Vagina (tissue), 2 donors: ENCODE data around the gene LHFPL3. TPM values are rescaled to one million over a fixed set of nuclear protein-coding genes. Genes with fewer than 3 reads are reported as not detected.
A peak's percentile ranks its signal among the peaks of the same experiment; 100 is the strongest.

Experiments
- DNase-seq, 2 donors: peaks; one replicate each; pipeline ENCODE4 v3.0.0-alpha.2; 2017; ENCODE audit errors: extremely low spot score in 2 of 2
- H3K27ac ChIP-seq: fragments of 200-600 bp; sonication (generic); one replicate; pipeline ENCODE4 v1.5.1; 2019
- H3K27me3 ChIP-seq: fragments of 200-600 bp; sonication (generic); one replicate; pipeline ENCODE4 v1.5.1; 2019
- H3K36me3 ChIP-seq, 2 donors: fragments of 200-600 bp; sonication (generic); one replicate each; pipeline ENCODE4 v1.5.1; 2017 to 2019
- H3K4me1 ChIP-seq: fragments of 200-600 bp; sonication (generic); one replicate; pipeline ENCODE4 v1.5.1; 2019
- H3K4me3 ChIP-seq, 2 donors: fragments of 200-600 bp; sonication (generic); 1 replicate in 1 of 2; 2 replicates in 1 of 2; pipeline ENCODE4 v1.5.1; 2016 to 2019
- H3K9me3 ChIP-seq: fragments of 200-600 bp; sonication (generic); one replicate; pipeline ENCODE4 v1.5.1; 2019
- POLR2A ChIP-seq, 2 donors: fragments of 450-650 bp; IDR thresholded peaks; one replicate each; pipeline ENCODE4 v1.6.1; 2017; ENCODE audit warnings: antibody characterized with exemption in 2 of 2, mild to moderate bottlenecking in 2 of 2, moderate library complexity in 2 of 2
- POLR2AphosphoS5 ChIP-seq, 2 donors: sonication (generic); formaldehyde crosslinking; IDR thresholded peaks; one replicate each; pipeline ENCODE4 v1.9.0; 2017; ENCODE audit warnings: antibody characterized with exemption in 2 of 2, mild to moderate bottlenecking in 2 of 2, low read depth in 1 of 2; ENCODE audit not compliant: insufficient read depth in 1 of 2
- intact Hi-C: fragments of 100-400 bp; cut with DNase I; formaldehyde crosslinking; loops from one replicate; pipeline ENCODE4 v1.15.1; 2023
- total RNA-seq: library from RNA; depleted of rRNA; stranded (reverse); fragments of >200 nt; gene quantifications from one replicate; pipeline ENCODE4 v1.2.3, GENCODE V29; 2016
- TF ChIP-seq, protein P1 (sequence below), 3 experiments: fragments of 450-650 bp in 2 of 3; fragments of 200-600 bp in 1 of 3; sonication (generic) in 1 of 3; IDR thresholded peaks; one replicate each; pipeline ENCODE4 v1.5.1; 2017 to 2019; ENCODE audit warnings: antibody characterized with exemption in 3 of 3, mild to moderate bottlenecking in 2 of 3, moderate library complexity in 2 of 3

LHFPL3 gene
- total RNA-seq, 1 donor from 2014 or later, result not detected

DNA sequence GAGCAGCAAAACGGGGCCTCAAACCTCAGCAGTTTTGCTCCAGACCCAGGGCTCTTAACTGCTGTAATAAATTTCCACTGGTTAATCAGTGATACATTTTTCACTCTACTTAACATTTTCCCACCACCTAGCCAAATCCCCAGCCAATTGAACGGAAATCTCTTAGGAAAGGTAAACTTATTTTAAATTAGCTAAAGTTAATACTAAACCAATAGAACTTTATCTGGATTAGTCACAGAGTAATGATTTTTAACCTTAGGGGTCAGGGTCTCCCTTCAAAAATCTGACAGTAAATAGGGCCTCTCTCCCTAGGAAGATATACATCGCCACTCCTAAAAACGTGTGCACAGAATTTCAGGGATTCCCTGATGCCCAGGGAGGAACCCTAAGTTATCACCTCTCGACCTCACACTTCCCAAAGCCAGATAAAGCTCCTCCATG is 598.2 kb downstream of the LHFPL3 start:
- DNase-seq, result no peak
- Histone ChIP-seq H3K27ac (no peak overlapping the region), H3K27me3 (no peaks in the 10 kb centered on the region), H3K36me3 (no peaks in the 10 kb centered on the region), H3K4me3 (no peak overlapping the region), H3K9me3 (no peaks in the 10 kb centered on the region), H3K4me1 (peaks cover 31% of the 10 kb centered on the region)
- TF ChIP-seq POLR2AphosphoS5 (IDR thresholded peaks at IDR 0.05; ENCODE audit: insufficient read depth in 1 of 2, low read depth in 1 of 2) (no peak), POLR2A (IDR thresholded peaks at IDR 0.05) (no peak)
- TF ChIP-seq, protein P1, sequence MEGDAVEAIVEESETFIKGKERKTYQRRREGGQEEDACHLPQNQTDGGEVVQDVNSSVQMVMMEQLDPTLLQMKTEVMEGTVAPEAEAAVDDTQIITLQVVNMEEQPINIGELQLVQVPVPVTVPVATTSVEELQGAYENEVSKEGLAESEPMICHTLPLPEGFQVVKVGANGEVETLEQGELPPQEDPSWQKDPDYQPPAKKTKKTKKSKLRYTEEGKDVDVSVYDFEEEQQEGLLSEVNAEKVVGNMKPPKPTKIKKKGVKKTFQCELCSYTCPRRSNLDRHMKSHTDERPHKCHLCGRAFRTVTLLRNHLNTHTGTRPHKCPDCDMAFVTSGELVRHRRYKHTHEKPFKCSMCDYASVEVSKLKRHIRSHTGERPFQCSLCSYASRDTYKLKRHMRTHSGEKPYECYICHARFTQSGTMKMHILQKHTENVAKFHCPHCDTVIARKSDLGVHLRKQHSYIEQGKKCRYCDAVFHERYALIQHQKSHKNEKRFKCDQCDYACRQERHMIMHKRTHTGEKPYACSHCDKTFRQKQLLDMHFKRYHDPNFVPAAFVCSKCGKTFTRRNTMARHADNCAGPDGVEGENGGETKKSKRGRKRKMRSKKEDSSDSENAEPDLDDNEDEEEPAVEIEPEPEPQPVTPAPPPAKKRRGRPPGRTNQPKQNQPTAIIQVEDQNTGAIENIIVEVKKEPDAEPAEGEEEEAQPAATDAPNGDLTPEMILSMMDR (IDR thresholded peaks at IDR 0.05), result no peak
- intact Hi-C loops, result no loop called here

DNA sequence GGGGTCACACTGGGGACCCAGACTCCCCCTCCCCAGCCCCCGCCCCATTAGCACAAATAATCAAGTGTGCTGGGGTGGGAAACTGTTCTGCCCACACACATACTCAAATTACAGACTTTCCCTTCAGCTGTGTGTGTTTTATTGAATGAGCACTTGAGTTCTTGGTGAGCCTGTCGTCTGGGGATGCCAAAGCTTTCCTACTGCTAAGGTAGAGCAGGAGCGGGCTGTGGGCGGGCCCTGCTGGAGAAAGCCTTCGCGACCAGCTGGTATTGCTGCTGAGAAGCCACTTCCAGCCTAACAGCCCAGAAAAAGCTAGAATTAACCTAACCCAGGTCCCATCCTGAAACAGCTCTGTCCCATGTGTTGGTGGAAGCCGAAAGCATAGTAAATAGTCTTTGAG is 598.7 kb downstream of the LHFPL3 start:
- no peaks in the 10 kb centered on the region for H3K36me3 ChIP-seq
- H3K4me1 ChIP-seq, result peaks cover 32% of the 10 kb centered on the region
- H3K27ac ChIP-seq, result no peak overlapping the region
- no peaks in the 10 kb centered on the region for H3K9me3 ChIP-seq
- TF ChIP-seq POLR2AphosphoS5 (IDR thresholded peaks at IDR 0.05; ENCODE audit: insufficient read depth in 1 of 2, low read depth in 1 of 2), result no peak
- TF ChIP-seq POLR2A (IDR thresholded peaks at IDR 0.05), result no peak
- TF ChIP-seq, protein P1 (IDR thresholded peaks at IDR 0.05), result no peak
- no peak for DNase-seq
- no peaks in the 10 kb centered on the region for H3K27me3 ChIP-seq
- no peak overlapping the region for H3K4me3 ChIP-seq
- intact Hi-C loops, result no loop called here

DNA sequence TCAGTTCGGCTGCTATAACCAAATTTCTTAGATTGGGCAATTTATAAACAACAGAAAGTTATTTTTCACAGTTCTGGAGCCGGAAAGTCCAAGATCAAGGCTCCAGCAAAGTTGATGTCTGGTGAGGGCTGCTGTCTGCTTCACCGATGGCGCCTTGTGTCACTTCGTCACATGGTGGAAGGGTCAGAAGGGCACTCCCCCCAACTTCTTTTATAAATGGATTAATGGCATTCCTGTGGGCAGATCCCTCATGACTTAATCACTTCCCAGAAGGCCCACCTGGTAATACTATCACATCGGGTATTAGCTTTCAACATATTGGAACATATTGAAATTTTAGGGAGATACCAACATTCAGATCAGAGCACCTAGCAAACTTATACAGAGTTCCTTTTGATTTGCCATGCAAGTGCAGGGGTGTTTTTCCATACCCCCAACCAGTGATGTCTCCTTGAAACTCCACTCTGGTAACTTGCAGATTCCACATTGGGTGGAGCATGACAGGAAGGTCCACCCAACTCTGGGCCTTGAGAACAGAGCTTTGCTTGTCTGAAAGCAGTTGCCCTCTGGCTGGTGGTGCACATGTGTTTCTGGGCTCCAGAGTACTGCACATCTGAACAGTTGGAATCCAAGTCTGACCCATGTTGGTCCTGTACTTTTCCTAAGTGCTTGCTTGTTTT is 600.5 kb downstream of the LHFPL3 start:
- intact Hi-C loops, result no loop called here
- no peak for TF ChIP-seq POLR2A (IDR thresholded peaks at IDR 0.05)
- TF ChIP-seq POLR2AphosphoS5 (IDR thresholded peaks at IDR 0.05; ENCODE audit: insufficient read depth in 1 of 2, low read depth in 1 of 2), result no peak
- TF ChIP-seq, protein P1 (IDR thresholded peaks at IDR 0.05), result no peak
- no peak for DNase-seq
- no peak overlapping the region for H3K27ac ChIP-seq
- H3K4me3 ChIP-seq, result no peak overlapping the region
- H3K9me3 ChIP-seq, result no peaks in the 10 kb centered on the region
- H3K4me1 ChIP-seq, result peaks cover 19% of the 10 kb centered on the region
- H3K36me3 ChIP-seq, result no peaks in the 10 kb centered on the region
- H3K27me3 ChIP-seq, result no peaks in the 10 kb centered on the region

DNA sequence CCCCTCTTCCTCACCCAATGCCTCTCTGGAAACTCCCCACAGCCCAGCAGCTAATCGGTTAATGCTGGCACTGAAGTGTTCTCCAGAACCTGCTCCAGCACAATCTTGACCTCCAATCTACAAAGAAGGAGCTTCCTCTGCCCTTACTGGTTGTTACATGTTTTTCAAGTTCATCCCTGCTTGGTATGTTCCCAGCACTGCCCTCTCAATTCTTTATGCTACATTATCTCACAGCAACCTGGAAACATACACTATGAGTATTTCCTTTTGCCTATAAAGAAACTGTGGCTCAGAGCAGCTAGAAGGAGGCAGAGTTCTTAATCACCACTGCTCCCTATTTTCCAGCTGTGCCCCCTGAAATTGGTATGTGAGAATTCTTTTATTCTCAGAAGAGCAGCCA is 601.5 kb downstream of the LHFPL3 start:
- Histone ChIP-seq H3K27ac (peak overlapping the region; percentile 27), H3K4me3 (no peak overlapping the region), H3K9me3 (no peaks in the 10 kb centered on the region), H3K36me3 (no peaks in the 10 kb centered on the region), H3K27me3 (no peaks in the 10 kb centered on the region), H3K4me1 (peaks cover 19% of the 10 kb centered on the region)
- no peak for DNase-seq
- peak in 1 of 2 donors; percentile 11 for TF ChIP-seq POLR2AphosphoS5 (IDR thresholded peaks at IDR 0.05; ENCODE audit: insufficient read depth in 1 of 2, low read depth in 1 of 2)
- TF ChIP-seq, protein P1 (IDR thresholded peaks at IDR 0.05), result no peak
- TF ChIP-seq POLR2A (IDR thresholded peaks at IDR 0.05), result no peak
- intact Hi-C loops, result no loop called here

DNA sequence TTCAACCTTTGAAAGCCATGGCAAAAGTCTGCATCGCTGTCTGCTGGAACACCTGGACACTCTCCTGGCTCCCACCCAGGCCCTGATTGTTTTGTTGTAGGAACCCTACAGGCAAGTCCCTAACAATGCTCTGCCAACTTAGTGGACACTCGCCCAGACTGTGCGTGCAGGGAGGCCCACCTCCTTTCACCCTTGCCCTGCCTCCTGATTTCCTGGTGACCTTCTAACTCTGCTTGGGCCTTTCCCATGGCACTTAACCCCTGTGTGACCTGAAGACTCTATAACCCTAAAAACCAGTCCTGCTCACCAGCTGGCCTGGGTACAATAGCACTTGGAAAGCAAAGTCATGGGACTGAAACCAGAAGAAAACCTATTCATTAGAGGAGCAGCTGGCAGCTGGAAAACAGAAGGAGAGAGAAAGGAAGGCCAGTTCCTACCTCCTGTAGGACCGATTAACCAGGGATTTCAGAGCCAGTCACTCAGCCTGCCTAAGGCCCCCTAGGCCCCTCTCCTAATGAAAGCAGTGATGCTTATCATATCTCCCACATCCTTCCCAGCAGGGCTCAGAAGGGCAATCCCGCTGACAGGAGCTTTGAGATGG is 602.9 kb downstream of the LHFPL3 start:
- H3K9me3 ChIP-seq, result no peaks in the 10 kb centered on the region
- no peak overlapping the region for H3K4me3 ChIP-seq
- no peaks in the 10 kb centered on the region for H3K27me3 ChIP-seq
- TF ChIP-seq POLR2A (IDR thresholded peaks at IDR 0.05), result no peak
- no peak for TF ChIP-seq POLR2AphosphoS5 (IDR thresholded peaks at IDR 0.05; ENCODE audit: insufficient read depth in 1 of 2, low read depth in 1 of 2)
- TF ChIP-seq, protein P1 (IDR thresholded peaks at IDR 0.05), result no peak
- DNase-seq, result no peak
- no peaks in the 10 kb centered on the region for H3K36me3 ChIP-seq
- H3K4me1 ChIP-seq, result peaks cover 19% of the 10 kb centered on the region
- intact Hi-C loops, result no loop called here
- no peak overlapping the region for H3K27ac ChIP-seq
